ENCODE results near the gene IL22RA1.
A peak's percentile ranks its signal among the peaks of the same experiment; 100 is the strongest.

Gene IL22RA1

DNA sequence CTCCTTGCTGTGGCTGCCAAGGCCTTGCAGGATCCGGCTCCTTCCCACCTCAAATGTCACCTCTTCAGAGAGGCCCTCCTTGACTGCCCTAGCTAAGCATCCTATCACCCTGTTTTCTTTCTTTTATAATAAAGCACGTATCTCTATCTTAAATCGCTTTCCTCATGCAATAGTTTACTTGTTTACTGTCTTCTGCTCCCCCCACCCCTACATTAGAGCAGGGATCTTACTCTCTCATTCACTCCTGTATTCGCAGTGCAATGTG lies 67.4 kb downstream of the IL22RA1 start:
- TF ChIP-seq, protein P1, sequence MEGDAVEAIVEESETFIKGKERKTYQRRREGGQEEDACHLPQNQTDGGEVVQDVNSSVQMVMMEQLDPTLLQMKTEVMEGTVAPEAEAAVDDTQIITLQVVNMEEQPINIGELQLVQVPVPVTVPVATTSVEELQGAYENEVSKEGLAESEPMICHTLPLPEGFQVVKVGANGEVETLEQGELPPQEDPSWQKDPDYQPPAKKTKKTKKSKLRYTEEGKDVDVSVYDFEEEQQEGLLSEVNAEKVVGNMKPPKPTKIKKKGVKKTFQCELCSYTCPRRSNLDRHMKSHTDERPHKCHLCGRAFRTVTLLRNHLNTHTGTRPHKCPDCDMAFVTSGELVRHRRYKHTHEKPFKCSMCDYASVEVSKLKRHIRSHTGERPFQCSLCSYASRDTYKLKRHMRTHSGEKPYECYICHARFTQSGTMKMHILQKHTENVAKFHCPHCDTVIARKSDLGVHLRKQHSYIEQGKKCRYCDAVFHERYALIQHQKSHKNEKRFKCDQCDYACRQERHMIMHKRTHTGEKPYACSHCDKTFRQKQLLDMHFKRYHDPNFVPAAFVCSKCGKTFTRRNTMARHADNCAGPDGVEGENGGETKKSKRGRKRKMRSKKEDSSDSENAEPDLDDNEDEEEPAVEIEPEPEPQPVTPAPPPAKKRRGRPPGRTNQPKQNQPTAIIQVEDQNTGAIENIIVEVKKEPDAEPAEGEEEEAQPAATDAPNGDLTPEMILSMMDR (IDR thresholded peaks at IDR 0.05): no peak
- TF ChIP-seq ZFX (IDR thresholded peaks at IDR 0.05; ENCODE audit: borderline replicate concordance): no peak
- no peak overlapping the region for H3K27ac ChIP-seq

DNA sequence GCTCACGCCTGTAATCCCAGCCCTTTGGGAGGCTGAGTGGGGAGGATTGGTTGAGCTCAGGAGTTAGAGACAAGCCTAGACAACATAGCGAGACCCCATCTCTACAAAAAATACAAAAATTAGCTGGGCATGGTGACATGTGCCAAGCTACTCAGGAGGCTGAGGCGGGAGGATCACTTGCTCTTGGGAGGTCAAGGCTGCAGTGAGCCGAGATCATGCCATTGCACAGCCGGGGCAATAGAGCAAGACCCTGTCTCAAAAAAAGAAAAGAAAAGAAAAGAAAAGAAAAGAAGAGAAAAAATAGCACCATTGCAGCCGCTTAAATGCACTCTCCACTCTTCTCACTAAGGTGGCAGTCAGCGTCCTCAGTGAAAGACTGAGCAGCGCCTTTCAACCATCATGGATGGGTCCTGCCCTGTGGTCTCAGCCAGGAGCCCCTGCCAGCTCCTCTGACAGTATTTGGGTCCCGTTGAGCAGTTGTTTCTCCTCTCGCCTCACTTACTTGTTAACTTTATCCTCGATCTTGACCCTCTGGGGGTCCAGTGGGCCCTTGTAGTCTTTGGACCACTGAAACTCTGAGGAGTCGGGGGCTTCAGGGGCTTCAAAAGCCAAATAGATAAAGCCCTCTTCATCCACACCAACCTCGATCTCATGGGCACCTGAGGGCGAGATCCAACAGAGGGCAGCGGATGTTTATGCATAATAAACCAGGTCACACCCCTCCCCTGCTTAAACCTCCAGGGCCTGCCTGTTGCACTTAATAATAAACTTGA lies 67.9 kb downstream of the IL22RA1 start:
- TF ChIP-seq, protein P1 (IDR thresholded peaks at IDR 0.05): peak; percentile 7; the same call in 1 of the 2 replicates
- TF ChIP-seq ZFX (IDR thresholded peaks at IDR 0.05; ENCODE audit: borderline replicate concordance): no peak
- H3K27ac ChIP-seq: no peak overlapping the region

DNA sequence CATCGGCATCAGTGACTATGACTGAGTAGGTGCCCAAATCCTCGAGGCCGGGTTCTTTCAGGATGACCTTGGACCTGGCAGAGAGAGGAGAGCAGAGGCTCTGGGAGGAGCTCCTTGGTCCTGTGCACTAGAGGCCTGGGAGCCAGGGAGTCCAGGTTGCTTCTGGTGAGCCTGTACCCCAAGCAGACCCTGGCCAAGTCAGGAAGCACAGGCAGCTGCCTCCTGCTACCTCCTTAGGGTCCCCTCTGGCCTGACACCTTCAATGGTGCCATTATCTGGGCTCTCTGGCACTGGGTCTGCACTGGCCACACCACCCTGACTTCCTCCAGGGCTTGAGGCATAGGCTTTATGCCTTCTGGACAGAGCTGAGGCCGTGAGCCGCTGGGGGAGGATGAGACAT lies 68.7 kb downstream of the IL22RA1 start:
- TF ChIP-seq, protein P1 (IDR thresholded peaks at IDR 0.05): no peak
- TF ChIP-seq ZFX (IDR thresholded peaks at IDR 0.05; ENCODE audit: borderline replicate concordance): no peak
- H3K27ac ChIP-seq: no peak overlapping the region

DNA sequence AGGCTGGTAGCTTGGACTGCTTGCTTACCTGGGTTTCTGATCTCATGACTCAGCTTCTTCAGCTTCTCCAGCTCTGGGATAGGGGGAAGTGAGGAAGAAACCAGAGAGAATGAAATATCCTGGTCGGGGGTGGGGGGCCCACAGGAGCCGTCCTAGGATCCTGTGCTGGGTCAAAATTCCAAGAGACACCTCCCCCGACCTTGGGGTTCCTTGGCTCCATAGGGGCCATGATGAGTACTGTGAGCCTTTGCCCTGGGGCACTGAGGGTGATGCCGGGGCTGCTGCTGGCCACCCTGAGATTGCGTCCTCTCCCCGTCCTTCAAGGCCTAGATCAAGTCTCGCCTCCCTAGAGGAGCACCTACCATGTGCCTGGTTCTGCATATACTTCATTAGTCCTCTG lies 71.0 kb downstream of the IL22RA1 start:
- no peak overlapping the region for H3K27ac ChIP-seq
- TF ChIP-seq, protein P1 (IDR thresholded peaks at IDR 0.05): no peak
- no peak for TF ChIP-seq ZFX (IDR thresholded peaks at IDR 0.05; ENCODE audit: borderline replicate concordance)

DNA sequence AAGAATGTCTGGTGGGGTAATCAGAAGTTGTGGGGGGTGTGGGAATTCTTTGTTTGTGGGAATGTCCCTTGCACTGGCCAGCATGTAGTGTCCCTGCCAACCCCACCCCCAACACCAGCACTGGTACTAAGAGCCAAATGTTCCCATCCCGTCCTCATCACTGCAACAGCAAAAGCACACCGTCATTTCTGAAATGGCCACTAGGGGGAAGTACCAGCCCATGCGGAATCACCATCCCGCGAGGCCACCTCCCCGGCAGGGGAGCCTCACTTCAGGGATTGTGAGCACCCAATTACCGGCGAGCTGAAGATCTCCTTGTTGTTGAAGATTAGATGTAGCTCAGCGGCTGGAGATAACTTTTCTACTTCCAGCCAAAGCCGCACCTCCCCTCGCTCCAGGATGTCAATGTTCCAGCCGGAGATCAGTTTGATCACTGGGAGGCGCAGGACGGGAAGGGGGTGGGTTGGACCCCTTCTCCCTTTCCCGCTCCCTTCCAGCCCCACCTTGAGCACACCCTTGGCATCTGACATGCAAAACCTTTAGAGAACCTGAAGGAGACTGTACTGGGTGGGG lies 72.0 kb downstream of the IL22RA1 start:
- H3K27ac ChIP-seq: no peak overlapping the region
- TF ChIP-seq, protein P1 (IDR thresholded peaks at IDR 0.05): peak; percentile 93
- TF ChIP-seq ZFX (IDR thresholded peaks at IDR 0.05; ENCODE audit: borderline replicate concordance): no peak

DNA sequence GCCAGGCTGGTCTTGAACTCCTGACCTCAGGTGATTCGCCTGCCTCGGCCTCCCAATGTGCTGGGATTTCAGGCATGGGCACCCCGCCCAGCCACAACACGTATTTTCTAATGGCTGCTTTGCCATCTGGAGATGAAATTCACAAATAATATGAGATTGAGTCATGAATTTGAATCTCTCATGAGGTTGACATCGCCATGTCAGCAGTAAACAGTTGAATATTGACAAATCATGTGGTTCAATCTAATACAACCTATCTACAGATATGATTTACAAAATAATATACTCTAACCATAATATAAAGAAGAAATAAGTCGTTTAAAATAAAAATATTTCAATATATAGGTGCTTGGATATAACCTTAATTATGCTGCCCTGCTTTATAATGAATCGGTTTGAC lies 73.1 kb downstream of the IL22RA1 start:
- no peak overlapping the region for H3K27ac ChIP-seq
- TF ChIP-seq, protein P1 (IDR thresholded peaks at IDR 0.05): no peak
- no peak for TF ChIP-seq ZFX (IDR thresholded peaks at IDR 0.05; ENCODE audit: borderline replicate concordance)

Measured in 22Rv1 (cell line).